Liver (tissue), 9 donors: ENCODE data around the gene FGL2. TPM values are rescaled to one million over a fixed set of nuclear protein-coding genes. Genes with fewer than 3 reads are reported as not detected.

Source experiments
- DNase-seq: peaks from one replicate; pipeline ENCODE4 v3.0.0-alpha.2; 2017; ENCODE audit warnings: low spot score
- H3K27ac ChIP-seq, 2 donors: one replicate each; pipeline ENCODE4 v1.7.0; 2013; ENCODE audit warnings: inconsistent platforms in 2 of 2, low read length in 2 of 2, control low read depth in 1 of 2, low read depth in 1 of 2, mild to moderate bottlenecking in 1 of 2
- H3K27me3 ChIP-seq, 4 donors: one replicate each; pipeline versions ENCODE4 v1.6.1 to v1.7.0; 2013; ENCODE audit warnings: low read length in 3 of 4, inconsistent platforms in 1 of 4, mild to moderate bottlenecking in 1 of 4, moderate library complexity in 1 of 4; ENCODE audit not compliant: control insufficient read depth in 4 of 4, insufficient read depth in 4 of 4
- H3K36me3 ChIP-seq, 4 donors: one replicate each; pipeline versions ENCODE4 v1.6.1 to v1.7.0; 2013; ENCODE audit warnings: low read length in 3 of 4, mild to moderate bottlenecking in 3 of 4, low read depth in 1 of 4, moderate library complexity in 1 of 4; ENCODE audit not compliant: control insufficient read depth in 4 of 4, insufficient read depth in 3 of 4
- H3K4me1 ChIP-seq, 4 donors: one replicate each; pipeline versions ENCODE4 v1.6.1 to v1.7.0; 2013; ENCODE audit warnings: low read length in 3 of 4, mild to moderate bottlenecking in 3 of 4, moderate library complexity in 1 of 4; ENCODE audit not compliant: control insufficient read depth in 4 of 4, insufficient read depth in 4 of 4
- H3K4me3 ChIP-seq, 3 donors: one replicate each; pipeline versions ENCODE4 v1.6.1 to v1.7.0; 2013; ENCODE audit warnings: low read length in 3 of 3, control low read depth in 1 of 3, low read depth in 1 of 3, mild to moderate bottlenecking in 1 of 3
- H3K9ac ChIP-seq, 2 donors: one replicate each; pipeline ENCODE4 v1.7.0; 2013; ENCODE audit warnings: low read length in 2 of 2, mild to moderate bottlenecking in 2 of 2, moderate library complexity in 2 of 2, control low read depth in 1 of 2, low read depth in 1 of 2
- H3K9me3 ChIP-seq, 4 donors: one replicate each; pipeline versions ENCODE4 v1.6.1 to v1.7.0; 2013; ENCODE audit warnings: low read length in 3 of 4; ENCODE audit not compliant: control insufficient read depth in 4 of 4
- EGR1 ChIP-seq, 2 donors: IDR thresholded peaks; 2 replicates each; pipeline ENCODE4 v1.6.1; 2016 to 2018; ENCODE audit warnings: antibody characterized with exemption in 2 of 2, low read depth in 2 of 2
- FOXA1 ChIP-seq: IDR thresholded peaks from 2 replicates; pipeline ENCODE4 v1.6.1; 2016; ENCODE audit warnings: antibody characterized with exemption
- FOXA2 ChIP-seq: IDR thresholded peaks from 2 replicates; pipeline ENCODE4 v1.6.1; 2016; ENCODE audit warnings: antibody characterized with exemption
- GABPA ChIP-seq, 2 donors: IDR thresholded peaks in 1 of 2; conservative IDR thresholded peaks in 1 of 2; 2 replicates each; pipeline ENCODE4 v1.6.1; 2016; ENCODE audit warnings: antibody characterized with exemption in 2 of 2, mild to moderate bottlenecking in 1 of 2, moderate library complexity in 1 of 2
- HNF4A ChIP-seq, 2 donors: conservative IDR thresholded peaks; 2 replicates each; pipeline ENCODE4 v1.6.1; 2016; ENCODE audit warnings: antibody characterized with exemption in 2 of 2, mild to moderate bottlenecking in 2 of 2
- HNF4G ChIP-seq: IDR thresholded peaks from 2 replicates; pipeline ENCODE4 v1.6.1; 2016; ENCODE audit warnings: antibody characterized with exemption
- JUND ChIP-seq, 2 donors: IDR thresholded peaks; 2 replicates each; pipeline ENCODE4 v1.6.1; 2016; ENCODE audit warnings: antibody characterized with exemption in 2 of 2
- RAD21 ChIP-seq, 2 donors: IDR thresholded peaks; 2 replicates each; pipeline ENCODE4 v1.6.1; 2016; ENCODE audit warnings: antibody characterized with exemption in 2 of 2, mild to moderate bottlenecking in 2 of 2
- RXRA ChIP-seq, 2 donors: IDR thresholded peaks; 2 replicates each; pipeline ENCODE4 v1.6.1; 2017 to 2018; ENCODE audit warnings: antibody characterized with exemption in 2 of 2, mild to moderate bottlenecking in 1 of 2
- SP1 ChIP-seq: IDR thresholded peaks from 2 replicates; pipeline ENCODE4 v1.6.1; 2018; ENCODE audit warnings: antibody characterized with exemption, mild to moderate bottlenecking
- YY1 ChIP-seq: IDR thresholded peaks from 2 replicates; pipeline ENCODE4 v1.6.1; 2016; ENCODE audit warnings: antibody characterized with exemption, mild to moderate bottlenecking
- WGBS: extraction: QIAGEN DNeasy Blood & Tissue Kit; methylation state at CpG from one replicate; pipeline ENCODE4 v1.1.7; 2013; 5-methylcytosine and 5-hydroxymethylcytosine counted together
- polyA plus RNA-seq, 2 donors: library from polyadenylated mRNA; stranded (reverse) in 1 of 2; unstranded in 1 of 2; fragments of 200-250 nt in 1 of 2; fragments of >200 nt in 1 of 2; fragmentation: Nextera tagmentation in 1 of 2; extraction: Ambion mirVana in 1 of 2; gene quantifications; one replicate each; pipeline versions ENCODE4 v1.2.1 to v1.2.3, GENCODE V29; 2013 to 2015
- total RNA-seq, 2 donors: library from RNA; depleted of rRNA; stranded (reverse); fragments of >200 nt; gene quantifications; one replicate each; pipeline ENCODE4 v1.2.3, GENCODE V29; 2014
- TF ChIP-seq, protein P1 (sequence below): IDR thresholded peaks from 2 replicates; pipeline ENCODE4 v1.6.1; 2016; ENCODE audit warnings: antibody characterized with exemption, mild to moderate bottlenecking
- TF ChIP-seq, protein P2 (sequence below): IDR thresholded peaks from 2 replicates; pipeline ENCODE4 v1.6.1; 2016; ENCODE audit warnings: antibody characterized with exemption
- TF ChIP-seq, protein P3 (sequence below): IDR thresholded peaks from 2 replicates; pipeline ENCODE4 v1.6.1; 2016; ENCODE audit warnings: antibody characterized with exemption
- TF ChIP-seq, protein P4 (sequence below): fragments of 150-350 bp; IDR thresholded peaks from 2 replicates; pipeline ENCODE4 v1.5.1; 2017; ENCODE audit warnings: improper control_type of control experiment, low read depth, low read length; ENCODE audit not compliant: missing input control
- donor health status: healthy.
- donor health status: healthy.
- donor health status: healthy.
- donor health status: healthy.
- donor health status: healthy.

FGL2 gene
- total and polyA plus RNA-seq, 4 donors, result 2.7 to 21.7 (median 13.6) TPM

DNA sequence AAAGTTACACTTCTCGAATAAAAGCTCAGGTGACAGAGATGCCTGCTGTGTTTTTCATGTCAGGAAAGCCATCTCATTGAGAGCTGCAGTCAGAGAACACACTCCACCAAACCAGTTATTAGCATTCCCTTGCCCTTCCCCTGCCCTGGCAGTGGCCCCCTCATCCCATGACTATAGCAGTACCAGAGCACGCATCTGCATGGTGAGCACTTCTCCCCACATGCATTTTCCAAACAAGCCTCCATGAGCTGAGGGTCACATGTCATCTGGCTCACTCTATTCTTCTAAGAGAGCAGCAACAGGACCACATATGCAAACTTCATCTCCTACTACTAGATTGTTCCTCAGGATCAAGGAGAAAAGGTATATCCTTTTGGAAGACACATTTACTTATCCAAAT lies 42.4 kb upstream of the FGL2 start (continued):
- TF ChIP-seq, protein P1, sequence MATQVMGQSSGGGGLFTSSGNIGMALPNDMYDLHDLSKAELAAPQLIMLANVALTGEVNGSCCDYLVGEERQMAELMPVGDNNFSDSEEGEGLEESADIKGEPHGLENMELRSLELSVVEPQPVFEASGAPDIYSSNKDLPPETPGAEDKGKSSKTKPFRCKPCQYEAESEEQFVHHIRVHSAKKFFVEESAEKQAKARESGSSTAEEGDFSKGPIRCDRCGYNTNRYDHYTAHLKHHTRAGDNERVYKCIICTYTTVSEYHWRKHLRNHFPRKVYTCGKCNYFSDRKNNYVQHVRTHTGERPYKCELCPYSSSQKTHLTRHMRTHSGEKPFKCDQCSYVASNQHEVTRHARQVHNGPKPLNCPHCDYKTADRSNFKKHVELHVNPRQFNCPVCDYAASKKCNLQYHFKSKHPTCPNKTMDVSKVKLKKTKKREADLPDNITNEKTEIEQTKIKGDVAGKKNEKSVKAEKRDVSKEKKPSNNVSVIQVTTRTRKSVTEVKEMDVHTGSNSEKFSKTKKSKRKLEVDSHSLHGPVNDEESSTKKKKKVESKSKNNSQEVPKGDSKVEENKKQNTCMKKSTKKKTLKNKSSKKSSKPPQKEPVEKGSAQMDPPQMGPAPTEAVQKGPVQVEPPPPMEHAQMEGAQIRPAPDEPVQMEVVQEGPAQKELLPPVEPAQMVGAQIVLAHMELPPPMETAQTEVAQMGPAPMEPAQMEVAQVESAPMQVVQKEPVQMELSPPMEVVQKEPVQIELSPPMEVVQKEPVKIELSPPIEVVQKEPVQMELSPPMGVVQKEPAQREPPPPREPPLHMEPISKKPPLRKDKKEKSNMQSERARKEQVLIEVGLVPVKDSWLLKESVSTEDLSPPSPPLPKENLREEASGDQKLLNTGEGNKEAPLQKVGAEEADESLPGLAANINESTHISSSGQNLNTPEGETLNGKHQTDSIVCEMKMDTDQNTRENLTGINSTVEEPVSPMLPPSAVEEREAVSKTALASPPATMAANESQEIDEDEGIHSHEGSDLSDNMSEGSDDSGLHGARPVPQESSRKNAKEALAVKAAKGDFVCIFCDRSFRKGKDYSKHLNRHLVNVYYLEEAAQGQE, result no peak
- TF ChIP-seq GABPA (IDR thresholded peaks at IDR 0.05 in 1 of 2, conservative IDR thresholded peaks at IDR 0.05 in 1 of 2) (no peak), FOXA1 (no peak)

DNA sequence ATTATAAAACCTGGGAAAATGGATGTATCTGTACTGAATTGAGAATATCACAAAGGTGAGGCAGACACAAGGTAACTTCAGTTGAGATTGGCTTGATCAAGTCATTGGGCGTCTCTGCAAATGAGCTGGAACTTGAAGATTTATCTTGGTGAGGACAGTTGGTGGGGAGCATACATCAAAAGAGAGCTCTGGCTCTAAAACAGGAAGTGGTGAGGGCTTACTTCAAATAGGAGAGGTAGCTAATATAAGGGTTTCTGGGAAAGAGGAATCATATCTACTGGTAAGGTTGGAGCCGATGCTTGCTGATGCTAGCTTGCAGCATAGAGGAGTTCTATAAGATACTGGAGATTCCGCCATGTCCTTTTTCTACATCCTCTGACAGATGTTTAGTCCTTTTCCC lies 39.9 kb upstream of the FGL2 start:
- peaks cover 0 to 5% (median under 1%) of the 10 kb centered on the region in 4 donors for H3K4me1 ChIP-seq
- no peaks in the 10 kb centered on the region for H3K9me3 ChIP-seq
- TF ChIP-seq SP1 (no peak), HNF4G (no peak), HNF4A (conservative IDR thresholded peaks at IDR 0.05) (no peak), YY1 (no peak), FOXA2 (no peak), EGR1 (IDR thresholded peaks at IDR 0.05; ENCODE audit: low read depth in 2 of 2) (no peak), GABPA (IDR thresholded peaks at IDR 0.05 in 1 of 2, conservative IDR thresholded peaks at IDR 0.05 in 1 of 2) (no peak), FOXA1 (no peak), JUND (IDR thresholded peaks at IDR 0.05) (no peak), RXRA (IDR thresholded peaks at IDR 0.05) (no peak)
- TF ChIP-seq, protein P2, sequence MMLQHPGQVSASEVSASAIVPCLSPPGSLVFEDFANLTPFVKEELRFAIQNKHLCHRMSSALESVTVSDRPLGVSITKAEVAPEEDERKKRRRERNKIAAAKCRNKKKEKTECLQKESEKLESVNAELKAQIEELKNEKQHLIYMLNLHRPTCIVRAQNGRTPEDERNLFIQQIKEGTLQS, result no peak
- TF ChIP-seq, protein P3, sequence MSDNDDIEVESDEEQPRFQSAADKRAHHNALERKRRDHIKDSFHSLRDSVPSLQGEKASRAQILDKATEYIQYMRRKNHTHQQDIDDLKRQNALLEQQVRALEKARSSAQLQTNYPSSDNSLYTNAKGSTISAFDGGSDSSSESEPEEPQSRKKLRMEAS, result no peak
- TF ChIP-seq, protein P4, sequence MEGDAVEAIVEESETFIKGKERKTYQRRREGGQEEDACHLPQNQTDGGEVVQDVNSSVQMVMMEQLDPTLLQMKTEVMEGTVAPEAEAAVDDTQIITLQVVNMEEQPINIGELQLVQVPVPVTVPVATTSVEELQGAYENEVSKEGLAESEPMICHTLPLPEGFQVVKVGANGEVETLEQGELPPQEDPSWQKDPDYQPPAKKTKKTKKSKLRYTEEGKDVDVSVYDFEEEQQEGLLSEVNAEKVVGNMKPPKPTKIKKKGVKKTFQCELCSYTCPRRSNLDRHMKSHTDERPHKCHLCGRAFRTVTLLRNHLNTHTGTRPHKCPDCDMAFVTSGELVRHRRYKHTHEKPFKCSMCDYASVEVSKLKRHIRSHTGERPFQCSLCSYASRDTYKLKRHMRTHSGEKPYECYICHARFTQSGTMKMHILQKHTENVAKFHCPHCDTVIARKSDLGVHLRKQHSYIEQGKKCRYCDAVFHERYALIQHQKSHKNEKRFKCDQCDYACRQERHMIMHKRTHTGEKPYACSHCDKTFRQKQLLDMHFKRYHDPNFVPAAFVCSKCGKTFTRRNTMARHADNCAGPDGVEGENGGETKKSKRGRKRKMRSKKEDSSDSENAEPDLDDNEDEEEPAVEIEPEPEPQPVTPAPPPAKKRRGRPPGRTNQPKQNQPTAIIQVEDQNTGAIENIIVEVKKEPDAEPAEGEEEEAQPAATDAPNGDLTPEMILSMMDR, result no peak
- no peak overlapping the region for H3K4me3 ChIP-seq
- H3K27me3 ChIP-seq, result no peaks in the 10 kb centered on the region
- 90% methylated on average over 3 of the region's 3 CpGs for WGBS
- H3K36me3 ChIP-seq, result no peaks in the 10 kb centered on the region
- DNase-seq, result no peak
- no peak overlapping the region for H3K9ac ChIP-seq
- H3K27ac ChIP-seq, result no peak overlapping the region

DNA sequence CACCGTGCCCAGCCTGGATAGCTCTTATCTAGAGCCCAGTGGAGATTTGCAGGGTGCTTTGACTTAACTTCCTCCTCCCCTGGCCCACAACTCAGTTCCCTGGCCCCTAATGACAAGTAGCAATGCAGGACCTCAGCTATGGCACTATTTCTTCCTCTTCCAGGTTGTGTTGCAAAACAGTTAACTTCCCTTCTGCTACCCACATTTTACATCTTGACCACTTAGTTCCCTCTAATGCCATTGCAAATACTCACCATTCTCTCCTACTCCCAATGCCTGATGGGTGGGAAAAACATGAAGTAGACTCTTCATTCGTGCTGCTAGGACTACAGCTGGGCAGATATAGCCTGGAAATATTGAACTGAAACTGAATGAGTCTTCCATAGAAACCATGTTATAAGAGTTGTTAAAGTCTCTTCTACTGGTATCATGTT lies 39.1 kb upstream of the FGL2 start:
- H3K9me3 ChIP-seq, result no peaks in the 10 kb centered on the region
- no peaks in the 10 kb centered on the region for H3K27me3 ChIP-seq
- peak overlapping the region in 1 of 2 donors; percentile 27 for H3K27ac ChIP-seq
- no peaks in the 10 kb centered on the region for H3K36me3 ChIP-seq
- H3K4me1 ChIP-seq, result peaks cover 0 to 3% (median 0%) of the 10 kb centered on the region in 4 donors
- no peak overlapping the region for H3K4me3 ChIP-seq
- no peak overlapping the region for H3K9ac ChIP-seq
- 82% methylated on average over 2 of the region's 2 CpGs for WGBS
- no peak for DNase-seq
- no peak for TF ChIP-seq RAD21 (IDR thresholded peaks at IDR 0.05)
